ENCODE measurements around the gene SLC4A5. TPM values are rescaled to one million over a fixed set of nuclear protein-coding genes. Genes with fewer than 3 reads are reported as not detected.
"Not testable (repeated sequence)": the region's sequence is repeated elsewhere in the genome, so short reads cannot be mapped to it uniquely, and the experiment has no call there.

SLC4A5 gene
- total RNA-seq, 1 experiment from 2014 or later: 0.11 TPM

GRCh38 chr2:74368499-74368898 lies 25.3 kb upstream of the SLC4A5 start:
- DNase-seq (ENCODE audit: low read depth): no peak

GRCh38 chr2:74367789-74368188 lies 24.6 kb upstream of the SLC4A5 start:
- DNase-seq (ENCODE audit: low read depth): no peak

- DNase-seq (ENCODE audit: low read depth): no peak
Measured at GRCh38 chr2:74366036-74366435, 22.8 kb upstream of the SLC4A5 start.

- no peak for DNase-seq (ENCODE audit: low read depth)
Measured at GRCh38 chr2:74364533-74365505, 21.6 kb upstream of the SLC4A5 start.

GRCh38 chr2:74361327-74361726 lies 18.1 kb upstream of the SLC4A5 start:
- DNase-seq (ENCODE audit: low read depth): no peak

- peak; percentile 10 for DNase-seq (ENCODE audit: low read depth)
Measured at GRCh38 chr2:74357627-74358026, 14.4 kb upstream of the SLC4A5 start.

GRCh38 chr2:74349889-74350288 lies 6.7 kb upstream of the SLC4A5 start:
- DNase-seq (ENCODE audit: low read depth): no peak

GRCh38 chr2:74347742-74348141 lies 4.5 kb upstream of the SLC4A5 start:
- no peak for DNase-seq (ENCODE audit: low read depth)

GRCh38 chr2:74347303-74347702 lies 4.1 kb upstream of the SLC4A5 start:
- no peak for DNase-seq (ENCODE audit: low read depth)

- no peak for DNase-seq (ENCODE audit: low read depth)
Measured at GRCh38 chr2:74345272-74345943, 2.2 kb upstream of the SLC4A5 start.

GRCh38 chr2:74336227-74336626 lies 7.0 kb downstream of the SLC4A5 start:
- not testable (repeated sequence) for DNase-seq (ENCODE audit: low read depth)

GRCh38 chr2:74334931-74335333 lies 8.3 kb downstream of the SLC4A5 start:
- DNase-seq (ENCODE audit: low read depth): peak; percentile 69

GRCh38 chr2:74333896-74334586 lies 9.2 kb downstream of the SLC4A5 start:
- DNase-seq (ENCODE audit: low read depth): no peak

GRCh38 chr2:74333175-74333574 lies 10.0 kb downstream of the SLC4A5 start:
- DNase-seq (ENCODE audit: low read depth): peak; percentile 34

GRCh38 chr2:74332550-74333174 lies 10.6 kb downstream of the SLC4A5 start:
- peak; percentile 11 for DNase-seq (ENCODE audit: low read depth)

- DNase-seq (ENCODE audit: low read depth): no peak
Measured at GRCh38 chr2:74328573-74328972, 14.6 kb downstream of the SLC4A5 start.

- DNase-seq (ENCODE audit: low read depth): no peak
Measured at GRCh38 chr2:74328074-74328473, 15.1 kb downstream of the SLC4A5 start.

GRCh38 chr2:74327627-74328026 lies 15.6 kb downstream of the SLC4A5 start:
- no peak for DNase-seq (ENCODE audit: low read depth)

- DNase-seq (ENCODE audit: low read depth): no peak
Measured at GRCh38 chr2:74327199-74327598, 16.0 kb downstream of the SLC4A5 start.

- no peak for DNase-seq (ENCODE audit: low read depth)
Measured at GRCh38 chr2:74325815-74326214, 17.4 kb downstream of the SLC4A5 start.

GRCh38 chr2:74321737-74322136 lies 21.5 kb downstream of the SLC4A5 start:
- no peak for DNase-seq (ENCODE audit: low read depth)

GRCh38 chr2:74317701-74318100 lies 25.5 kb downstream of the SLC4A5 start:
- peak; percentile 14 for DNase-seq (ENCODE audit: low read depth)
